Breast epithelium (tissue), 3 donors: ENCODE measurements around the gene CDKL1.

Experiments
- POLR2A ChIP-seq: fragments of 450-650 bp; IDR thresholded peaks from one replicate; pipeline ENCODE4 v1.6.1; 2016; ENCODE audit warnings: antibody characterized with exemption, mild to moderate bottlenecking, moderate library complexity
- TF ChIP-seq, protein P1 (sequence below), 3 donors: fragments of 450-650 bp; IDR thresholded peaks; one replicate each; pipeline ENCODE4 v1.5.1; 2016 to 2017; ENCODE audit warnings: antibody characterized with exemption in 3 of 3, mild to moderate bottlenecking in 3 of 3, moderate library complexity in 3 of 3

DNA sequence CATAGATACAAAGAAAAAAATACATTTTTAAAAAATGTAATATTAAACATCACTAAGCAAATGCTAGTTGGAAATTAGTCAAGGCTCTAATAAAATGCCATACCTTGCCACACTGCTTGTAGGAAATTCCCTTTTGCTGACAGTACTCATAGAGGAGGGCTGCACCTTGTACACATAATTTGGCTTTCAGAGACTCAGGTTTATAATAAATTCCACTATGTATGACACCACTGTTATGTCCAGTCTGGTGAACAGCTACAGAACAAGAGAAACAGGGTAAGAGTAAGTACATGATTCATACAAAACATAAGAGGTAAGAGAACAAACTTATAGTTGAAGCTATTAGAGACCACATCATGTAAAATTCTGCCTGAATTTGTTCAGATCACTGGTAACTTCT is 94.8 kb downstream of the CDKL1 start:
- no peak for TF ChIP-seq POLR2A
- TF ChIP-seq, protein P1, sequence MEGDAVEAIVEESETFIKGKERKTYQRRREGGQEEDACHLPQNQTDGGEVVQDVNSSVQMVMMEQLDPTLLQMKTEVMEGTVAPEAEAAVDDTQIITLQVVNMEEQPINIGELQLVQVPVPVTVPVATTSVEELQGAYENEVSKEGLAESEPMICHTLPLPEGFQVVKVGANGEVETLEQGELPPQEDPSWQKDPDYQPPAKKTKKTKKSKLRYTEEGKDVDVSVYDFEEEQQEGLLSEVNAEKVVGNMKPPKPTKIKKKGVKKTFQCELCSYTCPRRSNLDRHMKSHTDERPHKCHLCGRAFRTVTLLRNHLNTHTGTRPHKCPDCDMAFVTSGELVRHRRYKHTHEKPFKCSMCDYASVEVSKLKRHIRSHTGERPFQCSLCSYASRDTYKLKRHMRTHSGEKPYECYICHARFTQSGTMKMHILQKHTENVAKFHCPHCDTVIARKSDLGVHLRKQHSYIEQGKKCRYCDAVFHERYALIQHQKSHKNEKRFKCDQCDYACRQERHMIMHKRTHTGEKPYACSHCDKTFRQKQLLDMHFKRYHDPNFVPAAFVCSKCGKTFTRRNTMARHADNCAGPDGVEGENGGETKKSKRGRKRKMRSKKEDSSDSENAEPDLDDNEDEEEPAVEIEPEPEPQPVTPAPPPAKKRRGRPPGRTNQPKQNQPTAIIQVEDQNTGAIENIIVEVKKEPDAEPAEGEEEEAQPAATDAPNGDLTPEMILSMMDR (IDR thresholded peaks at IDR 0.05) = no peak
